HL-60 (cell line): ENCODE measurements around the gene PDS5B.

Source experiments
- DNase-seq, 2 experiments: peaks; one replicate each; pipeline ENCODE4 v3.0.0-alpha.2; 2010 to 2020; ENCODE audit warnings: low read depth in 1 of 2, low spot score in 1 of 2
- H3K27ac ChIP-seq: fragments of 250-450 bp; sonication (Bioruptor Pico); replicated peaks from 2 replicates; pipeline ENCODE4 v1.5.1; 2020; ENCODE audit warnings: mild to moderate bottlenecking, moderate library complexity
- H3K27me3 ChIP-seq: fragments of 250-450 bp; sonication (Bioruptor Pico); 2 replicates; pipeline ENCODE4 v1.5.1; 2021; ENCODE audit warnings: mild to moderate bottlenecking, moderate library complexity; ENCODE audit not compliant: insufficient read depth, poor library complexity, severe bottlenecking
- H3K4me3 ChIP-seq: replicated peaks from 2 replicates; pipeline ENCODE4 v1.5.1; 2011; ENCODE audit warnings: mild to moderate bottlenecking, control low read depth, low read length; ENCODE audit not compliant: insufficient read depth
- GABPA ChIP-seq: IDR thresholded peaks from 2 replicates; pipeline ENCODE4 v1.6.1; 2012; ENCODE audit warnings: low read depth
- POLR2AphosphoS5 ChIP-seq: IDR thresholded peaks from 2 replicates; pipeline ENCODE4 v1.6.1; 2012; ENCODE audit warnings: low read depth
- SPI1 ChIP-seq: IDR thresholded peaks from 2 replicates; pipeline ENCODE4 v1.6.1; 2012; ENCODE audit warnings: low read depth, mild to moderate bottlenecking, borderline replicate concordance
- TF ChIP-seq, protein P1 (sequence below): IDR thresholded peaks from one replicate; pipeline ENCODE4 v1.5.1; 2011; ENCODE audit warnings: low read length, control low read depth, inconsistent platforms; ENCODE audit not compliant: insufficient read depth
- TF ChIP-seq, protein P2 (sequence below): IDR thresholded peaks from 2 replicates; pipeline ENCODE4 v1.6.1; 2012; ENCODE audit warnings: low read depth; ENCODE audit not compliant: insufficient replicate concordance

Gene PDS5B

DNA sequence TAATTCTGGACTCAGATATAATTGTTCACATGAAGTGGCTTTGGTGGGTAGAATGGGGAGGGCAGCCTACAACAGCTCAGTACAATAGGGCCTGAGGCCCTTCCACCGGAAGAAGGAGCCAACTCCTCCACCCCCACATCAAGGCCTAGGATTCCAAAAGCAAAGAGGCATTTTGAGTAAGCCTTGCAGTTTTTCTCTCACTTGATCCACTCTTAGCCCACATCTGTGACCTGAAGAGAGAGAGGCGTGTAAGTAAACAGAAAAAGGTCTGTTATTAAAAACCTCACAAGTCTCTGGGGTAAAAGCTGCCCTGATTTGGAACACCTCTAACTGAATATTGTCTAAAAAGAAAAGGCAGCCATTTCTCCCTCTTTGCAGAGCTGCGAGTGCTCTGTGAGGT lies 215.9 kb downstream of the PDS5B start:
- TF ChIP-seq SPI1 (no peak), POLR2AphosphoS5 (no peak), GABPA (no peak)
- TF ChIP-seq, protein P1, sequence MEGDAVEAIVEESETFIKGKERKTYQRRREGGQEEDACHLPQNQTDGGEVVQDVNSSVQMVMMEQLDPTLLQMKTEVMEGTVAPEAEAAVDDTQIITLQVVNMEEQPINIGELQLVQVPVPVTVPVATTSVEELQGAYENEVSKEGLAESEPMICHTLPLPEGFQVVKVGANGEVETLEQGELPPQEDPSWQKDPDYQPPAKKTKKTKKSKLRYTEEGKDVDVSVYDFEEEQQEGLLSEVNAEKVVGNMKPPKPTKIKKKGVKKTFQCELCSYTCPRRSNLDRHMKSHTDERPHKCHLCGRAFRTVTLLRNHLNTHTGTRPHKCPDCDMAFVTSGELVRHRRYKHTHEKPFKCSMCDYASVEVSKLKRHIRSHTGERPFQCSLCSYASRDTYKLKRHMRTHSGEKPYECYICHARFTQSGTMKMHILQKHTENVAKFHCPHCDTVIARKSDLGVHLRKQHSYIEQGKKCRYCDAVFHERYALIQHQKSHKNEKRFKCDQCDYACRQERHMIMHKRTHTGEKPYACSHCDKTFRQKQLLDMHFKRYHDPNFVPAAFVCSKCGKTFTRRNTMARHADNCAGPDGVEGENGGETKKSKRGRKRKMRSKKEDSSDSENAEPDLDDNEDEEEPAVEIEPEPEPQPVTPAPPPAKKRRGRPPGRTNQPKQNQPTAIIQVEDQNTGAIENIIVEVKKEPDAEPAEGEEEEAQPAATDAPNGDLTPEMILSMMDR, result no peak
- TF ChIP-seq, protein P2, sequence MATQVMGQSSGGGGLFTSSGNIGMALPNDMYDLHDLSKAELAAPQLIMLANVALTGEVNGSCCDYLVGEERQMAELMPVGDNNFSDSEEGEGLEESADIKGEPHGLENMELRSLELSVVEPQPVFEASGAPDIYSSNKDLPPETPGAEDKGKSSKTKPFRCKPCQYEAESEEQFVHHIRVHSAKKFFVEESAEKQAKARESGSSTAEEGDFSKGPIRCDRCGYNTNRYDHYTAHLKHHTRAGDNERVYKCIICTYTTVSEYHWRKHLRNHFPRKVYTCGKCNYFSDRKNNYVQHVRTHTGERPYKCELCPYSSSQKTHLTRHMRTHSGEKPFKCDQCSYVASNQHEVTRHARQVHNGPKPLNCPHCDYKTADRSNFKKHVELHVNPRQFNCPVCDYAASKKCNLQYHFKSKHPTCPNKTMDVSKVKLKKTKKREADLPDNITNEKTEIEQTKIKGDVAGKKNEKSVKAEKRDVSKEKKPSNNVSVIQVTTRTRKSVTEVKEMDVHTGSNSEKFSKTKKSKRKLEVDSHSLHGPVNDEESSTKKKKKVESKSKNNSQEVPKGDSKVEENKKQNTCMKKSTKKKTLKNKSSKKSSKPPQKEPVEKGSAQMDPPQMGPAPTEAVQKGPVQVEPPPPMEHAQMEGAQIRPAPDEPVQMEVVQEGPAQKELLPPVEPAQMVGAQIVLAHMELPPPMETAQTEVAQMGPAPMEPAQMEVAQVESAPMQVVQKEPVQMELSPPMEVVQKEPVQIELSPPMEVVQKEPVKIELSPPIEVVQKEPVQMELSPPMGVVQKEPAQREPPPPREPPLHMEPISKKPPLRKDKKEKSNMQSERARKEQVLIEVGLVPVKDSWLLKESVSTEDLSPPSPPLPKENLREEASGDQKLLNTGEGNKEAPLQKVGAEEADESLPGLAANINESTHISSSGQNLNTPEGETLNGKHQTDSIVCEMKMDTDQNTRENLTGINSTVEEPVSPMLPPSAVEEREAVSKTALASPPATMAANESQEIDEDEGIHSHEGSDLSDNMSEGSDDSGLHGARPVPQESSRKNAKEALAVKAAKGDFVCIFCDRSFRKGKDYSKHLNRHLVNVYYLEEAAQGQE, result no peak
- Histone ChIP-seq H3K27me3 (no peaks in the 10 kb centered on the region), H3K4me3 (no peak overlapping the region), H3K27ac (no peak overlapping the region)
- no peak for DNase-seq

DNA sequence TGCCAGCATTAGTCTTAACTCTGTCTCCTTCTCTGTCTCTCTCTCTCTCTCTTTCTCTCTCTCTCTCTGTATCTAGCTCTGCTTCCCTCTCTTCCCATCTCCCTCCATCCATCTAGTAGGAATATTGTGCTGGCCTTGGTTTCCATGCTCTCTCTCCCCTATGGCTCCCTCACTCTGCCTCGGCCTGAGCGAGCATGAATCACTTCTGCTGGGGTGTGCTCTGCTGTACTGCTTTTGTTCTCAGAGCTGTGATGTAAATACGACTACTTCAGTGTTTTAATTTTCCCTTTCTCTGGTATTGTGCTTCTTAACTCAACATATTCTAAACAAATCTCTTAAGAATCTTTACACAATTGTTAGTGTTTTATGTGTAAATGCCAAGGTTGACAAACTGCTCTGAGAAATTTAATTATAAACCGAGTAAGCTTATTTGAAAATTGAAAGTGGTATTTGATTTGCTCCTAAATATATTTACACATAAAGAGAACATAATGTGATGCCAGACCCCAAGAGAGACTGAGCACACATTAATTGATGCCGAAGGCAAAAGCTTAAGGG lies 218.5 kb downstream of the PDS5B start:
- H3K27ac ChIP-seq, result no peak overlapping the region

DNA sequence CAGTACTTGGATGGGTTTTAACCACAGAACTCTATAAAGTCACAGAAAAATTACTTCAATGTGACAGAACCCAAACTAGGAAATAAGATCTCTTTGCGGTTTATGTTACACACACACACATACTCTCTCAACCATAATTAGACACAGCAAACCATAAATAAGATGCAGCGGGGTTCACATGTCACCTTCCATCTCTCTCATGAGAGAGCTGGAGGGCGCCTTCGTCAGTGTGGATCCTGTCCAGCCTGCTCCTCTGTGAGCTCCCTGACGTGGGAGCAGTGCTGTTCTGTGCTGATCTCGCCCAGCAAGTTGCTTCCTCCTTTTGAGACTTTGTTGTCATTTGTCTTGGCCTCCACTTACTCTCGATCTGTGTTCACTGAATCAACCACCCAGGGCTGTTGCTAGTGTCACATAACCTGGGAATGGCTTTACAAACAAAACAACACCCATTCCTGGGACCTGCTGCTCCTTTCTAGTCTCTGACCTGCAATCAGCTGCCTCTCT lies 225.1 kb downstream of the PDS5B start:
- no peak overlapping the region for H3K4me3 ChIP-seq
- TF ChIP-seq, protein P2, result no peak
- TF ChIP-seq GABPA, result no peak
- peak in 1 of 2 experiments; percentile 72 for DNase-seq
- H3K27ac ChIP-seq, result no peak overlapping the region
- H3K27me3 ChIP-seq, result no peaks in the 10 kb centered on the region

More for the DNA sequence above, 218.5 kb downstream of the PDS5B start:
- no peak for DNase-seq
- H3K27me3 ChIP-seq, result no peaks in the 10 kb centered on the region
- no peak for TF ChIP-seq GABPA
- no peak for TF ChIP-seq POLR2AphosphoS5
- TF ChIP-seq, protein P2, result no peak
- TF ChIP-seq, protein P1, result no peak
- TF ChIP-seq SPI1, result no peak
- no peak overlapping the region for H3K4me3 ChIP-seq
